GM21390 (cell line): ENCODE data around the gene B4GALT5.

Source experiments
- ATAC-seq: cut with Tn5 transposase; IDR thresholded peaks from one replicate; pipeline ENCODE4 v1.9.1; 2021; ENCODE audit not compliant: unreplicated experiment

The B4GALT5 gene

GRCh38 chr20:49587111-49587570 lies 126.5 kb downstream of the B4GALT5 start:
- ATAC-seq: no peak

- ATAC-seq: no peak
Observed at GRCh38 chr20:49585585-49586245, 128.0 kb downstream of the B4GALT5 start.

- no peak for ATAC-seq
Observed at GRCh38 chr20:49584418-49585382, 129.0 kb downstream of the B4GALT5 start.

GRCh38 chr20:49583669-49584417 lies 129.8 kb downstream of the B4GALT5 start:
- ATAC-seq: no peak

GRCh38 chr20:49583343-49583668 lies 130.4 kb downstream of the B4GALT5 start:
- no peak for ATAC-seq
